Upper lobe of right lung (tissue), 1 donor: ENCODE measurements around the gene BHLHA15. TPM values are rescaled to one million over a fixed set of nuclear protein-coding genes. Genes with fewer than 3 reads are reported as not detected.
A peak's percentile ranks its signal among the peaks of the same experiment; 100 is the strongest.
"Not testable (repeated sequence)": the region's sequence is repeated elsewhere in the genome, so short reads cannot be mapped to it uniquely, and the experiment has no call there.

Source experiments
- ATAC-seq: fragments of 200-7000 bp; cut with Tn5 transposase; one replicate; pipeline ENCODE4 v1.9.1; 2020; ENCODE audit warnings: mild to moderate bottlenecking, moderate library complexity
- DNase-seq: peaks from one replicate; pipeline ENCODE4 v3.0.0-alpha.2; 2020
- H3K27ac ChIP-seq: fragments of 200-600 bp; one replicate; pipeline ENCODE4 v1.8.0; 2022
- H3K27me3 ChIP-seq: fragments of 200-600 bp; one replicate; pipeline ENCODE4 v1.8.0; 2022; ENCODE audit warnings: mild to moderate bottlenecking
- H3K36me3 ChIP-seq: fragments of 200-600 bp; one replicate; pipeline ENCODE4 v1.8.0; 2022
- H3K4me1 ChIP-seq: fragments of 200-600 bp; one replicate; pipeline ENCODE4 v1.8.0; 2022
- H3K4me3 ChIP-seq: fragments of 200-600 bp; one replicate; pipeline ENCODE4 v1.8.0; 2022; ENCODE audit warnings: mild to moderate bottlenecking
- H3K9me3 ChIP-seq: fragments of 200-600 bp; one replicate; pipeline ENCODE4 v1.8.0; 2022
- CTCF ChIP-seq: fragments of 200-600 bp; IDR thresholded peaks from one replicate; pipeline ENCODE4 v1.8.0; 2022; ENCODE audit warnings: antibody characterized with exemption
- intact Hi-C: fragments of 100-400 bp; cut with DNase I; formaldehyde crosslinking; loops from one replicate; pipeline ENCODE4 v1.11.0; 2022
- total RNA-seq: library from RNA; stranded (reverse); fragmentation: NEBNext Ultra II Directional; extraction: Animal tissue kit (Norgen Biotek cat#: 25700); gene quantifications from one replicate; pipeline ENCODE4 v1.2.1, GENCODE V29; 2021
- donor health status: DM: no; HTN: yes; CAD: no; lungs with severe emphysema.

BHLHA15 gene
- total RNA-seq, 1 donor from 2014 or later: 0.81 TPM

DNA sequence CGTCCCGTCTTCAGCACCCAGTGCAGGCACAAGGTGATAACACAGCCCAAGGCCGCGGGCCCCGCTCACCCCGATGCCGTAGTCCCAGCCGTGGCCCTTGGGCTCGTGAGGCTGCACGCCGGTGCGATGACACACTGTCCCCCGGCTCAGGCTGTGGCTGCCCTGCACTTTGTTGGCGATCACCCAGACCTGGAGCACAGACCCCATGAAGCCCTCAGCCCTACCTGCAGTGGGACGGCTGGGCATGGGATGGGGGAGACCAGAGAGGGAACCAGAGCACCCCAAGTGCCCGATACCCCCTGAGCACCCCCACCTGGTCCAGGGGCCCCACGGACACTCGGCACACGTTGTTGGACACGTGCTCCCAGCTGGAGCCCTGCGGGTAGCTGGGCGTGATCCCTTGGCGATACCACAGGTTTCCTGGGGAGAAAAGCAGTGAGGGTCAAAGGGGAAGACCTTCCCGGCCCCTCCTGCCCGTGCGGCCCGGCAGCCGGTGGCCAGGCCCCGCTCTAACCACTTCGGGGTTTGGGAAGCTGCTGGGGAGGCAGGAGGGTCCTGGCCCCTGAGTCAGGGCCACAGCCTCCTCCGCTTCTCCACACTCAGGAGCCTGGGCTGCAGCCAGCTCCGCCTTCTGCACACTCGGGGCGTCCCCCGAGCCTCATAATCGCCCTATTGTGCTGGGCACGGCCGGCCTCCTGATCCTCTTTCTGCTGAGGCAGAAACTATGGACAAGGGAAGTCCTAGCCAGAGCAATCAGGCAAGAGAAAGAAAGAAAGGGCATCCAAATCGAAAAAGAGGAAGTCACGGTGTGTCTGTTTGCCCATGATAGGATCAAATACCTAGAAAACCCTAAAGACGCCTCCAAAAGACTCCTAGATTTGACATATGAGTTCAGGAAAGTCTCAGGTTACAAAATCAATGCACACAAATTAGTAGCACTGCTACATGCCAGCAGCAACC, 6.7 kb downstream of the BHLHA15 start:
- no peak for TF ChIP-seq CTCF
- Histone ChIP-seq H3K27me3 (no peaks in the 10 kb centered on the region), H3K36me3 (peaks cover 35% of the 10 kb centered on the region), H3K4me1 (no peaks in the 10 kb centered on the region), H3K27ac (no peak overlapping the region), H3K9me3 (no peaks in the 10 kb centered on the region), H3K4me3 (no peak overlapping the region)
- ATAC-seq: no peak
- peak; percentile 57 for DNase-seq
- intact Hi-C loops: no loop called here

DNA sequence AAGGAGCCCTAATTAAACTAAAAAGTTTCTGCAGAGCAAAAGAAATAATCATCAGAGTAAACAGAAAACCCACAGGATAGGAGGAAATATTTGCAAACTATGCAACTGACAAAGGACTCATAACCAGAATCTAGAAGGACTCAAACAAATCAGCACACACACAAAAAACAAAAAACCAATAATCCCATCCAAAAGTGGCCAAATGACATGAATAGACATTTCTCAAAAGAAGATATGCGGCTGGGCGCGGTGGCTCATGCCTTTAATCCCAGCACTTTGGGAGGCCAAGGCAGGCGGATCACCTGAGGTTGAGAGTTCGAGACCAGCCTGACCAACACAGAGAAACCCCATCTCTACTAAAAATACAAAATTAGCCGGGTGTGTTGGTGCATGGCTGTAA, 8.1 kb downstream of the BHLHA15 start:
- H3K27ac ChIP-seq, intact Hi-C loops, H3K9me3 ChIP-seq, H3K4me1 ChIP-seq, H3K27me3 ChIP-seq, H3K4me3 ChIP-seq, ATAC-seq, DNase-seq: not testable (repeated sequence)
- H3K36me3 ChIP-seq: peaks cover 36% of the 10 kb centered on the region

- Histone ChIP-seq H3K27me3 (no peaks in the 10 kb centered on the region), H3K36me3 (peaks cover 55% of the 10 kb centered on the region), H3K9me3 (no peaks in the 10 kb centered on the region), H3K4me3 (no peak overlapping the region), H3K4me1 (no peaks in the 10 kb centered on the region), H3K27ac (no peak overlapping the region)
- no peak for ATAC-seq
- intact Hi-C loops: no loop called here
- DNase-seq: peak; percentile 57
- TF ChIP-seq CTCF: no peak
These were observed 10.6 kb downstream of the BHLHA15 start for GRCh38 chr7:98221611-98222532.

- no peak overlapping the region for H3K4me3 ChIP-seq
- ATAC-seq: no peak
- no peak for TF ChIP-seq CTCF
These were observed 11.4 kb downstream of the BHLHA15 start for GRCh38 chr7:98222533-98223195.

GRCh38 chr7:98223351-98223897, 12.2 kb downstream of the BHLHA15 start:
- Histone ChIP-seq H3K4me3 (no peak overlapping the region), H3K4me1 (no peaks in the 10 kb centered on the region), H3K27ac (no peak overlapping the region), H3K27me3 (no peaks in the 10 kb centered on the region), H3K36me3 (peaks cover 62% of the 10 kb centered on the region), H3K9me3 (no peaks in the 10 kb centered on the region)
- intact Hi-C loops: no loop called here
- DNase-seq (peak; percentile 28), ATAC-seq (no peak)
- TF ChIP-seq CTCF: no peak

More at GRCh38 chr7:98222533-98223195, 11.4 kb downstream of the BHLHA15 start:
- H3K9me3 ChIP-seq: no peaks in the 10 kb centered on the region
- no peaks in the 10 kb centered on the region for H3K27me3 ChIP-seq
- intact Hi-C loops: no loop called here
- peak; percentile 63 for DNase-seq
- peaks cover 54% of the 10 kb centered on the region for H3K36me3 ChIP-seq
- no peak overlapping the region for H3K27ac ChIP-seq
- no peaks in the 10 kb centered on the region for H3K4me1 ChIP-seq
